G401.6 (cell line): ENCODE measurements around the gene ZNF100.
"Not testable (repeated sequence)": the region's sequence is repeated elsewhere in the genome, so short reads cannot be mapped to it uniquely, and the experiment has no call there.

Source experiments
- FAIRE-seq: peaks from 2 replicates; lab custom pipeline; 2012; peaks lifted over from hg19 to GRCh38; lab: Jason Lieb, UNC

The ZNF100 gene

GRCh38 chr19:21699197-21699596, 68.2 kb downstream of the ZNF100 start:
- no peak for FAIRE-seq

GRCh38 chr19:21698215-21698614, 69.2 kb downstream of the ZNF100 start:
- FAIRE-seq: no peak

- FAIRE-seq: no peak
These were observed 69.7 kb downstream of the ZNF100 start for GRCh38 chr19:21697698-21698097.

GRCh38 chr19:21694171-21694906, 73.0 kb downstream of the ZNF100 start:
- FAIRE-seq: no peak

- no peak for FAIRE-seq
These were observed 74.0 kb downstream of the ZNF100 start for GRCh38 chr19:21693399-21693798.

- FAIRE-seq: no peak
These were observed 75.7 kb downstream of the ZNF100 start for GRCh38 chr19:21691661-21692060.

- no peak for FAIRE-seq
These were observed 78.9 kb downstream of the ZNF100 start for GRCh38 chr19:21688464-21688863.

GRCh38 chr19:21680671-21681070, 86.7 kb downstream of the ZNF100 start:
- FAIRE-seq: no peak

- no peak for FAIRE-seq
These were observed 87.4 kb downstream of the ZNF100 start for GRCh38 chr19:21680026-21680425.

GRCh38 chr19:21677696-21678418, 89.5 kb downstream of the ZNF100 start:
- no peak for FAIRE-seq

GRCh38 chr19:21674454-21674853, 92.9 kb downstream of the ZNF100 start:
- FAIRE-seq: no peak

- FAIRE-seq: not testable (repeated sequence)
These were observed 93.9 kb downstream of the ZNF100 start for GRCh38 chr19:21673479-21673878.
